Lung (tissue), 12 donors: ENCODE measurements around the gene JMJD7. TPM values are rescaled to one million over a fixed set of nuclear protein-coding genes. Genes with fewer than 3 reads are reported as not detected.
A peak's percentile ranks its signal among the peaks of the same experiment; 100 is the strongest.

Experiments
- ATAC-seq: fragments of 200-7000 bp; cut with Tn5 transposase; one replicate; pipeline ENCODE4 v1.9.1; 2020; ENCODE audit warnings: moderate number of reproducible peaks; ENCODE audit not compliant: insufficient read depth, low FRiP score
- DNase-seq, 3 donors: peaks; one replicate each; pipeline ENCODE4 v3.0.0-alpha.2; 2013 to 2017
- H3K27ac ChIP-seq, 2 donors: one replicate each; pipeline ENCODE4 v1.5.1; 2013; ENCODE audit warnings: mild to moderate bottlenecking in 2 of 2, moderate library complexity in 2 of 2, control low read depth in 1 of 2, inconsistent platforms in 1 of 2, low read depth in 1 of 2, low read length in 1 of 2
- H3K27me3 ChIP-seq, 3 donors: one replicate each; pipeline ENCODE4 v1.5.1; 2013; ENCODE audit warnings: low read length in 2 of 3; ENCODE audit not compliant: control insufficient read depth in 3 of 3, insufficient read depth in 3 of 3
- H3K36me3 ChIP-seq, 4 donors: one replicate each; pipeline ENCODE4 v1.5.1; 2013; ENCODE audit warnings: low read length in 4 of 4, mild to moderate bottlenecking in 1 of 4, moderate library complexity in 1 of 4; ENCODE audit not compliant: control insufficient read depth in 4 of 4, insufficient read depth in 4 of 4
- H3K4me1 ChIP-seq, 5 donors: one replicate each; pipeline ENCODE4 v1.5.1; 2013; ENCODE audit warnings: low read length in 5 of 5, mild to moderate bottlenecking in 2 of 5, moderate library complexity in 1 of 5; ENCODE audit not compliant: control insufficient read depth in 5 of 5, insufficient read depth in 5 of 5
- H3K4me3 ChIP-seq: one replicate; pipeline ENCODE4 v1.5.1; 2013; ENCODE audit warnings: mild to moderate bottlenecking, control low read depth, moderate library complexity
- H3K9ac ChIP-seq, 2 donors: one replicate each; pipeline ENCODE4 v1.5.1; 2013; ENCODE audit warnings: low read length in 2 of 2, control low read depth in 1 of 2; ENCODE audit not compliant: insufficient read depth in 1 of 2
- H3K9me3 ChIP-seq, 4 donors: one replicate each; pipeline ENCODE4 v1.5.1; 2013; ENCODE audit warnings: low read length in 3 of 4, mild to moderate bottlenecking in 1 of 4, moderate library complexity in 1 of 4; ENCODE audit not compliant: control insufficient read depth in 4 of 4, insufficient read depth in 3 of 4
- WGBS, 2 donors: extraction: QIAGEN DNeasy Blood & Tissue Kit; methylation state at CpG; one replicate each; pipeline ENCODE4 v1.1.7; 2013; 5-methylcytosine and 5-hydroxymethylcytosine counted together
- polyA plus RNA-seq, 2 donors: library from polyadenylated mRNA; stranded (reverse); fragments of 200-250 nt; gene quantifications; one replicate each; pipeline ENCODE4 v1.2.1, GENCODE V29; 2013
- total RNA-seq, 2 donors: library from RNA; depleted of rRNA in 1 of 2; stranded (reverse); fragments of >200 nt in 1 of 2; gene quantifications; one replicate each; pipeline ENCODE4 v1.2.1, GENCODE V29; 2014 to 2021
- TF ChIP-seq, protein P1 (sequence below): IDR thresholded peaks from 2 replicates; pipeline ENCODE4 v1.5.1; 2012; ENCODE audit warnings: mild to moderate bottlenecking; ENCODE audit errors: control extremely low read depth, extremely low read depth
- donor health status: control.
- donor health status: control.
- donor health status: Bipolar disorder and iron deficiency.
- donor health status: healthy.
- donor health status: DM: yes; HTN: yes; CAD: no.

JMJD7 gene
- total and polyA plus RNA-seq, 4 donors = 13.2 to 28.1 (median 21.3) TPM

GRCh38 chr15:41780266-41780665 is 47.6 kb upstream of the JMJD7 start:
- DNase-seq (no peak), ATAC-seq (no peak)
- Histone ChIP-seq H3K36me3 (peaks cover 0 to 3% (median 0%) of the 10 kb centered on the region in 4 donors), H3K9me3 (no peaks in the 10 kb centered on the region), H3K27me3 (no peaks in the 10 kb centered on the region), H3K4me1 (peaks cover 7 to 28% (median 23%) of the 10 kb centered on the region in 5 donors), H3K9ac (no peak overlapping the region), H3K27ac (peak overlapping the region in 1 of 2 donors; percentile 22), H3K4me3 (no peak overlapping the region)
- 48 to 59% methylated on average over 2 of the region's 2 CpGs for WGBS, 2 donors
- TF ChIP-seq, protein P1, sequence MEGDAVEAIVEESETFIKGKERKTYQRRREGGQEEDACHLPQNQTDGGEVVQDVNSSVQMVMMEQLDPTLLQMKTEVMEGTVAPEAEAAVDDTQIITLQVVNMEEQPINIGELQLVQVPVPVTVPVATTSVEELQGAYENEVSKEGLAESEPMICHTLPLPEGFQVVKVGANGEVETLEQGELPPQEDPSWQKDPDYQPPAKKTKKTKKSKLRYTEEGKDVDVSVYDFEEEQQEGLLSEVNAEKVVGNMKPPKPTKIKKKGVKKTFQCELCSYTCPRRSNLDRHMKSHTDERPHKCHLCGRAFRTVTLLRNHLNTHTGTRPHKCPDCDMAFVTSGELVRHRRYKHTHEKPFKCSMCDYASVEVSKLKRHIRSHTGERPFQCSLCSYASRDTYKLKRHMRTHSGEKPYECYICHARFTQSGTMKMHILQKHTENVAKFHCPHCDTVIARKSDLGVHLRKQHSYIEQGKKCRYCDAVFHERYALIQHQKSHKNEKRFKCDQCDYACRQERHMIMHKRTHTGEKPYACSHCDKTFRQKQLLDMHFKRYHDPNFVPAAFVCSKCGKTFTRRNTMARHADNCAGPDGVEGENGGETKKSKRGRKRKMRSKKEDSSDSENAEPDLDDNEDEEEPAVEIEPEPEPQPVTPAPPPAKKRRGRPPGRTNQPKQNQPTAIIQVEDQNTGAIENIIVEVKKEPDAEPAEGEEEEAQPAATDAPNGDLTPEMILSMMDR = no peak

DNA sequence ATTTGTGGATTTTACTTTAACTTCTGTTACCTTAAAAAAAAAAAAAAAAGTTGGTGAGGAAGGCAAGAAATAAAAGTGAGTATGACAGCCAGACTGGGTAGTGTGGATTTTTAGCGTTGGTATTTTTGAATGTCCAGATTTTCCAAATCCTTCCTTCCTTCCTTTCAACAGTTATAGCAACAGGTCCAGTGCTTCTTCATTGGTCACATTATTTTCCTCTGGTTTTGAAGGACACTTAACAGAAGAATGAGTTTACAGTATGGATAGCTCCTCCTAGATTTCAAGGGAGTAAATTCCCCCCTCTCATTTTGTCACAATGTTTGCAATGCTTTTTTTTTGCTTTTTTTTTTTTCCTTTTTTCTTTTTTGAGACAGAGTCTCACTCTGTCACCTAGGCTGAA is 47.2 kb upstream of the JMJD7 start:
- Histone ChIP-seq H3K9me3 (no peaks in the 10 kb centered on the region), H3K27me3 (no peaks in the 10 kb centered on the region), H3K36me3 (peaks cover 0 to 3% (median 0%) of the 10 kb centered on the region in 4 donors), H3K9ac (no peak overlapping the region), H3K27ac (no peak overlapping the region), H3K4me1 (peaks cover 6 to 24% (median 19%) of the 10 kb centered on the region in 5 donors), H3K4me3 (no peak overlapping the region)
- DNase-seq (no peak), ATAC-seq (no peak)
- 10 to 30% methylated on average over 1 of the region's 1 CpG for WGBS, 2 donors
- TF ChIP-seq, protein P1 = no peak

DNA sequence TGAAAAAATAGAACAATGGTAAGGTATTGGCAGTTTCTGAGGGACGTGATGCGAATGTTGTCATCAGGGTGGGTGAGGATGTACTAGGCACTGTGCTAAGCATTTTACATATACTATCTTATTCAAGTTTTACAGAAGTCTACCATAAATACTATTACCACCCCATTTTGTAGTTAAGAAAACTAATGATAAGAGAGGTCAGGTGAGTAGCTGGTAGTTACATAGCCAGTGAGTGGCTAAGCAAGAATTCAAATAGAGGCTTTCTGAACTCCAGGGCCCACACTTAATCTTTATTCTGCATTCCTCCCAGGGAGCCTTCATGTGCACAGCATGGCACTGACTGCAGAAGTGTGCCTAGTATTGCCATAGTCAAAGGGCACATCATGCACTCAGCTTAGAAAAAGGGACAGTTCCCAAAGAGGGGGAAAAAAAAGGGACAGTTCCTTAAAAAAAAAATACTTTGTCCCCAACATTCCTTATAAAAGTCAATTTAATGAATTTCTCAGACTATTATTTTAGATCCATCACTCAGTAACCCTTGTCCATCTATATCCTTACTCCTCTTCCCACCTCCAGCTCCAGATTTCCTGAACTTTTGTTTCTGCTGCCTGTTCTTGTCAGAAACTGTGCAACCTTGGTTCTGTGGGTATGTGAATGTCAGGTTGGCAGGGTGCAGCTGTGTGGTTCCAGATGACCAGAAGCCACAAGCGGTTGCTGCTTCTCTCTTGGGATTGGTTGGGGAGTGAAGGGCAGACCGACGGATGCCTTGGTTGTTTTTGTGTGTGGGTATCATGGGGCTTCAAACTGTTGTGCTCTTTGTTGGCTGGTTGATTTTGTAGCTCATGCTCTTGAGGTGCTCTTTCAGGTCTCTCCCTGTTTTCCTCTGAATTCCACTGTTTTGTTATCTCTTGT is 45.3 kb upstream of the JMJD7 start:
- Histone ChIP-seq H3K27ac (no peak overlapping the region), H3K9ac (no peak overlapping the region), H3K4me1 (peaks cover 6 to 16% (median 13%) of the 10 kb centered on the region in 5 donors), H3K9me3 (no peaks in the 10 kb centered on the region), H3K4me3 (no peak overlapping the region), H3K36me3 (peaks cover 0 to 3% (median 0%) of the 10 kb centered on the region in 4 donors), H3K27me3 (no peaks in the 10 kb centered on the region)
- TF ChIP-seq, protein P1 = no peak
- ATAC-seq = no peak
- no peak for DNase-seq
- WGBS, 2 donors = 85 to 91% methylated on average over 5 of the region's 5 CpGs
